Measurements from ENCODE around the gene SUOX.

GRCh38 chr12:56001487-56002100, 4.5 kb downstream of the SUOX start:
- no peak for TF ChIP-seq ZNF384 (IDR thresholded peaks at IDR 0.05)
- no peak for TF ChIP-seq ARNT (IDR thresholded peaks at IDR 0.05)
- TF ChIP-seq BHLHE40 (IDR thresholded peaks at IDR 0.05; ENCODE audit: borderline replicate concordance), result no peak
- TF ChIP-seq FOXK2 (IDR thresholded peaks at IDR 0.05), result no peak
- TF ChIP-seq SP1 (IDR thresholded peaks at IDR 0.05), result no peak
- TF ChIP-seq HDGF (IDR thresholded peaks at IDR 0.05; ENCODE audit: borderline replicate concordance), result no peak
- TF ChIP-seq NFRKB (IDR thresholded peaks at IDR 0.05), result no peak
- no peak for TF ChIP-seq FOXA1 (IDR thresholded peaks at IDR 0.05)
- TF ChIP-seq ELF4 (IDR thresholded peaks at IDR 0.05), result no peak
- TF ChIP-seq LEF1 (IDR thresholded peaks at IDR 0.05; ENCODE audit: borderline replicate concordance), result no peak
- no peak for TF ChIP-seq FOXM1 (IDR thresholded peaks at IDR 0.05; ENCODE audit: borderline replicate concordance)
- no peak for TF ChIP-seq TARDBP (IDR thresholded peaks at IDR 0.05)
- TF ChIP-seq SUZ12 (IDR thresholded peaks at IDR 0.05), result no peak
